NCI-H1417 treated with DMSO at 0.1 percent for 48 hours (cell line): ENCODE results near the gene STAG2.
"Not testable (repeated sequence)": the region's sequence is repeated elsewhere in the genome, so short reads cannot be mapped to it uniquely, and the experiment has no call there.

Source experiments
- DNase-seq: peaks from one replicate; lab custom pipeline; 2025; lab: John Stamatoyannopoulos, UW

STAG2 gene

DNA sequence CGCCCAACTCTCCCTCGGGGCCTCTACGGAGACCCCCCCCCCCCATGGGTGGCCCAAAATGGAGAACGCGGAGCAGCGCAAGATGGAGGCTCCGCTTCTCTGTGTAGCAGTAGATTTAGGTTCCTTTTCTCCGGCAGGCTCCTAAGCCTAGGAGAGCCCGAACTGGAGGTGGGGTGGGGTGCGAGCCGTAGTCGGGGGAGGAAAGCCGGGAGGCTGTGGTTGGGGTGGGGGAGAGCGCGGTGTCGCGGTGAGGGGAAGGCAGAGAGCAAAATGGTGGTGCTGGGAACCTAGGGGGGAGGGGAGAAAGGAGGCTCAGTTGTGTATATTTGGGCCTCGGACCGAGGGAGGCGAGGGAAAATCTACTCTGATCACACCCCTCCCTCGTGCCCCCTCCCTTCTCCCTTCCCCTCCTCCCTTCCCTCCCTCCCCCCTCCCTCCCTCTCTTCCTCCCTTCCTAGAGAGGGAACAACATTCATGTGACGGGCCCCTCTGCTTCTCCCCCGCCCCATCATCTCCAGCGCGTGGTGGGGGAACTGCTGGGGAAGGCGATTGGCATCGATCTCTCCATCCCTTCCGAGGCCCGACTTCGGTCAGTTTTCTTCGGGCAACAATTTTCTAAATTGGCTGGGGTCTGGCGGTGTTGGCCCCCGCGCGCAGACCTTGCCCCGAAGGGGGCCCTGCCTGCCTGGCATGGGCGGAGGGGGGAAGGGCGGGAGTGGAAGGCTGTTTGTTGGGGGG lies at the start of gene STAG2:
STAG2 (plus strand) TSS at position 439 of the 738 bp plus-strand sequence. CDS start 60,922 bp downstream, outside the sequence.
- DNase-seq: peak; percentile 49

DNA sequence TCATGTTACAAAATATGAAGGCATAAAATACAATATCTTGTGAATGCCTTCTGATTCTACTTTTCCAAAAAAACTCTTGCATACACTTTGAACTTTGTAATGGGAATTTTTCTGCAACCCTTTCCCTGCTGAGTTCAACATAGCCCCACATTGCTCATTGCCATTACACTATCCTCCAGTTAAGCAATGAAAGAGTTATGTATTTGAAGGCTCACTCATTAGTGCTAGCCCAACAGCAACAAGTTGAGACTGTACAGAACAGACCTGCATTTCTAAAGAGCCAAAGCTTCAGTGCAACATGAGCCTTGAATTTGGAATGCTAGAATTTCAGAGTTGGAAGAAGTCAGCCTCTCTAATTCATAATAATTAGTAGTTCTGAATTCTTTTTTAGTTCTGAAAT lies 44.4 kb upstream of the STAG2 start:
- DNase-seq: no peak

DNA sequence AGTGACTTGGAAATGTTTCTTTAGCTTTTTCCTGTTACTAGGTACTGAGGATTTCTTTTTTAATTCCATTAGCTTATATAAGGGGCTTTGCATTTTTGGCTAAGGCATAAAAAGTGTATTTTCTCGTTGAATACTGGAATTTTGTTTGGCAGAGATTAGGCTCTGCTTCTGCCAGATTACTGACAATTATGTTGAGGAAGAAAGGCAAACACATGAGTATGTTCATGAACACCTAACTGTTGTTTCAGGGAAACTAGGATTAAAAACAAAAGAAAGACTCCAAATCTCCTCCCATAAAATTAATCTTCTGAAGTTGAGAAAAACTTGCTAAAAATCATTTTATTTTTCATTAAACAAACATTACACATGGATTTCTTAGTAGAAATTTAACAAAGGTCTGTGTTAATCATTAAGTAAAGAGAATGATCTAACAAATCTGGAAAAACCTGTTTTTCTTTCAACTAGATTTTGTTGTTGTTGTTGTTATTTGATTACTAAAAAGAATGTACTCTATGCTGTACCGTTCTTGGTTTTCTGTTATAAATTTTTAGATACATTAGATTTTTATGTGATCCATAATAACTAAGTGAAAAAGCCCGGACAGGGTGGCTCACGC lies 43.3 kb upstream of the STAG2 start:
- no peak for DNase-seq

DNA sequence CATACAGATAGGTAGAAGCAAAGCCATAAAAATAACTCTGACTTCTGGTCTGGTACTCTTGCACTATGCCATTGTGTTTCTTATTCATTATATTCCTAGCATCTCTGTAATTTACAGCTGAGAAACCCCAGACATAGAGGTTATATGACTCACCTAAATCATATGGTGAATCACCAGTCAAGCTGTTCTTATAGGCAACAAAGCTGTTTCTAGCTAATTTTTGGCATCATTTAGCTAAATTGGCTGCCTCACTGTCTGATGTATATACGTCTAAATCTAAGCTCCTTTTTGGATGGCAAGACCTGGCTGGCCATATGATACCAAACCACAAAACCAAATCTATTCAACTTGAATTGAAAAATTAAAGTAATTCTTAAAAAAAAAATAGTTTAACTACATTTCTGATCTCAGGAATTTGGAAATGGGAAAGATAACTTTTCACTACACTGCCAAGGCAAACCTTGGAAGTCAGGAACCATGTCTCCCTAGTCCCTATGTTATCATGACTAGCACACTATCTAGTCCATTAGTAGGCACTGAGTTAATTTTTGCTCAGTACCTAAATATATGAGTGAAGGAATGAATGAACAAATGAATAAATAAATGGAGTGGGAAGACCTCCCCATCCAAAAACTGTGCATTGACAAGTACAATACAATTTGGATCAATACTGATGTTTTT lies 41.3 kb upstream of the STAG2 start:
- no peak for DNase-seq

DNA sequence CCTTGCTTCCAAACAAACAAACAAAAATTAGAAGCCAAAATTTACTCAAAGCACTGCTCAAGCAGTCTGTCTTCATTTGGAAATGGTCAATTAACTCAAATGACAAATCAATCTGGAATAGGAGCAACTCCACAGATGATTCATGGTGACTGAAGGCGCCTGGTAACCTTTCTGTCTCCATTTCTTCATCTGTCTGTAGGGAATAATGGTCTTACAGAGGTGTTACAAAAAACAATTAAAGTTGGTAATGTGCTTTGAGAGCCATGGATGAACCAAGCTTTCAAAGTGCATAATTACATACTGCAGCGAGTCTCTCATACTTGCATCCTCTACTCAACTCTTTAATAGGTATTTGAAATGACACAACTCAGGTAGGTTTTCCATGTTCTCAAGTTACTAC lies 38.3 kb upstream of the STAG2 start:
- DNase-seq: no peak

DNA sequence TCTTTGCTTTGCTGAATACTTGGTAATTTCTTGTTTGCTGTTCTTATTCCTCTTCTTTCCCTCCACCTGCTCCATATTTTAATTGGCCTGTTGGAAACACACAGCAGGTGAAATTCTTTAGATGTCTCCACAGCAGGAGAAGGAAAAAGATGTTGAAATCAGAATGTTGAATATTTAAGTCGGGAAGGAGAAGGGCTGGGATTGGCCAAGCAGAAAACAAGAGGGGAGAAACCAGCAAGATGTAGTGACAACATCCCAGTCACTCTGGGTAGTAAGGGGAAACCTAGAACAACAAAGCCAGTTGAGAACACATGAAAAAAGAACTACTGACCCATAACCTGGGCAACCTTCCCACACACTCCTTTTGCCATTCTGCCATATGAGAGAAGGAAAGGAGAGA lies 37.3 kb upstream of the STAG2 start:
- DNase-seq: no peak

DNA sequence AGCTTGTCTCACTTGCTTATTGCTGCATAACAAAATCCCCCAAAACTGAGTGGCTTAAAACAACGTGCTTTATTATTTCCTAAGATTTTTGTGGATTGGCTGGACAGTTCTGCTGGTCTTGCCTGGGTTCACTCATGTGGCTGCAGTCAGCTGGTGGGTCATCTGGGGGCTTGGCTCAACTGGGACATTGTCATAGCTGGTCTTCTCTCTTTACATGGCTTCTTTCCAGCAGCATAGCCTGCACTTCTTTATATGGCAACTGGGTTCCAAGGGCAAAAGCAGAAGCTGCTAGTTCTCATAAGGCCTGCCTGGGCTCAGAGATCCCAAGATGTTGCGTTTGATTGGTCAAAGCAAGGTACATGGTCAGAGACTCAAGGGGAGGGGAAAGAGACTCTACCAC lies 33.7 kb upstream of the STAG2 start:
- DNase-seq: no peak

DNA sequence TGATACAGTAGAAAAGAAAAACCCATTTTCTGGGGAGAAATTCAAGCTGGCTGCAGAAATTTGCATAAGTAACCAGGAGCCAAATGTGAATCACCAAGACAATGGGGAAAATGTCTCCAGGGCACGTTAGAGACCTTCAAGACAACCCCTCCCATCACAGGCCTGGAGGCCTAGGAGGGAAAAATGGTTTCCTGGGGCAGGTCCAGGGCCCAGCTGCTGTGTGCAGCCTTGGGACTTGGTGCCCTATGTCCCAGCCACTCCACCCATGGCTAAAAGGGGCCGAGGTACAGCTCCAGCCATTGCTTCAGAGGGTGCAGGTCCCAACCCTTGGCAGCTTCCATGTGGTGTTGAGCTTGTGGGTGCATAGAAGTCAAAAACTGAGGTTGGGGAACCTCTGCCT lies 29.5 kb upstream of the STAG2 start:
- not testable (repeated sequence) for DNase-seq

DNA sequence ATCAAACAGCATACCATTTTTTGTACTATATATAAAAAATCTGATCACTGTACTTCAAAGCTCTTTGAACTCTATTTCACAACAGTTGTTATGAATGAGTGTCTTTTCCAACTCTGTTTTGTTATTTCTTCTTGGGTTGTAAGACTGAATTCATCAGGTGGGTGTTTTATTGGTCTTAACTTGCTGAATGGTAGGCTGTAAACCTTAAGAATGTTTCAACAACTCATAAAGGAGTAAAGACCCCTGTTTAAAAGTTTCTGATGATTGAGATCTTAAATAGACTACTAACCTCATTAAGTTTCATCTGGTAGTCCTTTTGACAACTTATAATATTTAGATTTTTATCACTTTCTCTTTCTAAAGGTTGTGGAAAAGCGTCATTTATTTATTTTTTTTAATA lies 18.4 kb upstream of the STAG2 start:
- no peak for DNase-seq

DNA sequence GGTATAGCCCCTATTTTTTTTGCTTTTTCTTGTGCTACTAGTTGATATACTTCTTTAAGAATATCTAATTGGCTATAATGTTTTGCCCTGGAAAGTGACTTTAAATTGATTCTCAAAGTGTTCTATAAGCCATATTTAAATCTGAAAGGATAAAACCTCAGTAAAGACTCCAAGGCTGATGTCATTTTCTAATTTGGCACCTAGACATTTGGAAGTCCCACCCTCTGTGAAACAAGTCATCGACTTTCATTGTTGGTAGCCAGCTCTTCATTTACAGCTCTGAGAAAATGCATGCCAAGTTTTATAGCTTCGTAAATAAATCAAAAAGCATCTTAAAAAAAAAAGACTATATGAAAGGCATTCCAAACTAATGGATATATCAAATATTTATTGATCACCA lies 18.0 kb upstream of the STAG2 start:
- DNase-seq: no peak

DNA sequence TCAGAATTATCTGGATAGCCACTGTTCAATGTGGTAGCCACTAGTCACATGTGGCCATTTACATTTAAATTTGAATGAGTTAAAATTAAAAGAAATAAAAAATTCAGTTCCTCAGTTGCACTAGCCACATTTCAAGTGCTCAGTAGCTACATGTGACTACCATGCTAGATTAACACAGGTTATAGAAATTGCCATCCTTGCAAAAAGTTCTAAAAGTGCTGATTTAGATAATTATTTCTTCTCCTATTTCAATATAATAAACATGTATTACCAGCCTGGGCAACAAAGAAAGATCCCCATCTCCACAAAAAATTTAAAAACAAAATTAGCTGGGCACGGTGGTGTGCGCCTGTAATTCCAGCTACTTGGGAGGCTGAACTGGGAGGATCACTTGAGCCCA lies 11.7 kb upstream of the STAG2 start:
- no peak for DNase-seq

DNA sequence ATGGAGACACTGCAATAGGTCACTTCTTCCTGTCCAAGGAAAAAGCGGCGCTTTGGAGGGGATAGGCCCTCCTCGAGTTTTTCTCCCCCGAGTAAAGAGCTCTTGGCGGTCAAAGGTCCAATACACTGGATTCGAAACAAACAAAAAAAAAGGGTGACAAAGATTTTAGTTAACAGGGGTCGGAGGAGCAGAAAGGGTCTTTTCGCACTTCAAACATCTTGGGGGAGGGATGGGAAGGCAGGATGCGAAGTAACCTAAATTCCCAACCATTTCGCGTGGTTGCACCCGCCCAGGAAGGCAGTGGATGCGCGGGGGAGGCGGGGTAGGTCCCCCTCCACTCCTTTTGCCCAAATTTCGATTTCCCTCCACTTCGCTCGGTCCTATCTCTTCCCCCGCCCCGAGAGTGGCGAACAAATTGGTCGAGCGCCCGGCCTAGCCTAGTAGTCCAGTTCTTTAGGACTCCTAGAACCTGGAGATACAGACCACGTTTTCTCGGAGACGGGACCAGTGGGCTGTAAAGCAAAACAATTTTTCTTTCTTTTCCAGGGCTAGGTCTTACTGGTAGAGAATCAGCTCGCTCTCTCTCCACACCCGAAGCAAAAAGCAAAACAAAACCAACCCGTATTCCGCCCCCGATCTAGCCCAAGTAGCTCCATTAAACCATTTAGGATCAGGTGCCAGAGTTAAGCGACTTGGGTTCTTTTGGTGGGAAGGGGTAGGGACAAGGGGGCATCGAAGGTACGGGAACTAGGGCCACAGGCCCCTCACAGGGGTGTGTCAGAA lies 2.0 kb upstream of the STAG2 start:
- no peak for DNase-seq

DNA sequence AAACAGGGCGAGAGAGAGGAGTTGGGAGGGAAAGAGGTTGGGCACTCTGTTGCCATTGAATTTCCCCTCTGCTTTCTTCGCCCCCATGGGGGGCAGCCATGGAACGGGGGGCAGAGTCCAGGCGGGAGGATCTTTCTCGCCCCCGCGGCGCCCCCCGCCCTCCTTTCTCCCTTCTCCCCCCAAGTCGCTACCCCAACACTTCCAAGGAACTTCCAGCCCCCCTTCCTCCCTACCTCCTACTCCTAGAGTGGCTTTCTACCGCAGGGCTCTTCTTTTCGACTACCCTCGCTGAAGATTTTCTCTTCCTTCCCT lies 594 bp upstream of the STAG2 start:
- no peak for DNase-seq

DNA sequence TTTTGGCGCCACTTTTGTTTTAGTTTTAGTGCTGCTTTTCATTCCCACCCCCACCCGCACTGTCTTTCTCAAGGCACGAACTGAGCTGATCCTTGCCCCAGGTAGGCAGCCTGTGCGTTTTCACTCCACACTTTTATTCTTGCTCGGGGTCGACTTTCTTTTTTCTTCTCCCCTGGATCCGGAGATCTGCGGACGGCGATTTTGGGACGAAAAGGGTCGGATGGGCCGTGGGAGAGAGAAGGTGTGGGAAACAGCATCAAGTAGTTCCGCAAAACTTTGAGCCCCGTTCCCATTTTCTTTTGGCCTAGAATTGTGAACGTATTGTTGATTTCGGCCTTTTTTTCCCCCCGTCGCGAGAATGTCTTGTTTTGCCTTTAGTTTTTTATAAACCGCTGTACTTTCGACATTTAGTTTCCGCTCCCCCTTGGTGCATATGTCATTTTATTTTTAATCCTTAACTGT lies 531 bp downstream of the STAG2 start:
- DNase-seq: no peak

DNA sequence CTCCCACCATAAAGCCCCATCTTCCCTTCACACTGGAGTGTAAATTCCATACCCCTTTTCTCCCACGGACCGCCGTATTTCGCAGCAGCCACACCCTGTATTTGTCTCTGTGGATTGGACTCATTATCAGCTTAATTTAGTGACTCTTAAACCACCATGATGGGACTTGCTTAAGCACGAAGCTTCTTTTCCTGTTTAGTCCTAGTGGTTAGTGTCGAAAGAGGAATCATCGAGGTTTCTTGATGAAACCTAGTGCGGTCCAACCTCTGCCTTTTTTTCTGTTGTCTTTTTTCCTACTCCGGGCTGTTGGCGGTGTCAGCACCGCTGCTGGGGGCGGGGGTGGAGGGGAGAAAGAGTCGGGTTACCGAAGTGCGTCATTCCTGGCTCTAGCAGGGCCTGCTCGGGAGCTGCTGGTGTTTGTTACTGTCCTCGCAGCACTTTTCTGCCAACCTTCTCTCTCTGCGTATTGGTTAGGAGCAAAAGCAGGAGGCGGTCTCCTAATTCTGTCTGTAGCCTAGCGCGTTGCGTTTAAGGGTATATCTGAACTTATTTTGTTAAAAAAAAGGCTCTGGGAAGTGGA lies 1.4 kb downstream of the STAG2 start:
- DNase-seq: peak; percentile 32

DNA sequence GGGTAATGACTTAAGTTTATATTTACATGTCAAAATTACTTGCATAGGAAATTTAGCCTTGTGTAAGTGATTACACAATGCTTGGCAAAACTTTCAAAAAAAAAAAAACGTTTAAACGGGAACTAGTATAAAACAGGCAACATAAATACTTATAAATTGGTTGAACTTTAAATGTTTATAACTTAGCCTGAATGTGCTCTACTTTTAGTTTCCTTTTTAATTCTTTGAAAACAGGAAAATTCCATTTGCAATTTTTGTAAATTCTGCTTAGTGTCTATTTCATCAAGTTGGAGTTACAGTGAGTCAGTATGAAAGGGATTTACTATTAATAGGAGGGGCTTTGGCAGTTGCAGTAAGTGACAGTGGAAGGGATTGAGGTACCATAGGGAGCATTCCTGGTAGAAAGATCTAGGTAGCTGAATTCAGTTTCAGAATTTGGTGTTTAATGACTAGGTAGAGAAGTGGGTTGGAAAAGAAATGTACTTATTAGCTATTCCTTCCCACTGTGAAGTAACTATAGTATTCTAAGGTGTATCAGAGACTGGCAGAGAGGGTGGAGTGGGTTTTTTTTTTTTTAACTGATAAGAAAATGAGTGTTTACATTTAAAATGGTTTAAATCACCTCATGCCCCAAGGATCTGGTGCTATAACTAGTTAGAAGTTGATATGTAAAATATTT lies 2.8 kb downstream of the STAG2 start:
- DNase-seq: no peak

DNA sequence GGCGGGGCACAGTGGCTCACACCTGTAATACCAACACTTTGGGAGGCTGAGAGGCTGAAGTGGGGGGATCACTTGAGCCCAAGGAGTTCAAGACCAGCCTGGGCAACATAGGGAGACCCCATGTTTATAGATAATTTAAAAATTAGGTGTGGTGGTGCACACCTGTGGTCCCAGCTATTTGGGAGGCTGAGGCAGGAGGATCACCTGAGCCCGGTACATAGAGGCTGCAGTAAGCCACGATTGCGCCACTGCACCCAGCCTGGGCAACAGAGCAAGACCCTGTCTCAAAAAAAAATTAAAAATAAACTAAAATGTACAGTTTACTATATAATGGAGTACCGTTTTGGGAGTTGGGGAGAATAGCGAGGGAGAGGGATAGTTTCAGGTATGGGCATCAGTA lies 4.2 kb downstream of the STAG2 start:
- no peak for DNase-seq

DNA sequence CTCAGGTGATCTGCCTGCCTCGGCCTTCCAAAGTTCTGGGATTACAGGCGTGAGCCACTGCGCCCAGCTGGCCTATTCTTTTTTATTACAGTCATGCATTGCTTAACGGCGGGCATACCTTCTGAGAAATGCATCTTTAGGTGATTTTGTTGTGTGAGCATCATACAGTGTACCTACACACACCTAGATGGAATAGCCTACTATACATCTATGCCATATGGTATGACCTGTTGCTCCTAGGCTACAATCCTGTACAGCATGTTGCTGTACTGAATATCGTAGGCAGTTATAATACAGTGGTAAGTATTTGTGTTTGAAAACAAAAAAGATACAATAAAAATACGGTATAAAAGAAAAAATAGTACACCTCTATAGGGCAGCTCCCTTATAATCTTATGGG lies 6.0 kb downstream of the STAG2 start:
- DNase-seq: no peak

DNA sequence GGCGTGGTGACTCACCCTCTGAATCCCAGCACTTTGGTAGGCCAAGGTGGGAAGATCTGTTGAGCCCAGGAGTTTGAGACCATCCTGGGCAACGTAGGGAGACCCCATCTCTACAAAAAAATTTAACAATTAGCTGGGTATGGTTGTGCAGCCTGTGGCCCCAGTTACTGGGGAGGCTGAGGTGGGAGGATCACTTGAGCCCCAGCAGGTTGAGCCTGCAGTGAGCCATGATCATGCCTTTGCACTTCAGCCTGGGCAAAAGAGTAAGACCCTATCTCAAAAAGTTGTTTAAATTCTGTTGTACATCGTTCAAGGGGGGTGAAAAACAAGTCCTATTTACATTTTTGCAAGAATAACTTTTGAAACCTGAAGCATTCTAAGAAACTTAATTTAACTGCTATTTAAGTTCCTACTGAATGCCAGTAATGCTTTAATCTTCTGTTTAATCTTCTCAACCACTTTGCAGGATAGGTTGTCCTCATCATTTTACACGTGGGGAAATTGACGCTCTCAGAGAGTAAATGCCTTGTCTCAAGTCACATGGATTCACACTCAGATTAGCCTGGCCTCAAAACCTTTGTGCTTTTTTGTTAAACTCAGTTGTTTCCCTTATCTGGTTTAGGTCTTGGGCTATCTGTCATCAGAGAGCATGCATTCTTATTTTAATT lies 7.0 kb downstream of the STAG2 start:
- no peak for DNase-seq

DNA sequence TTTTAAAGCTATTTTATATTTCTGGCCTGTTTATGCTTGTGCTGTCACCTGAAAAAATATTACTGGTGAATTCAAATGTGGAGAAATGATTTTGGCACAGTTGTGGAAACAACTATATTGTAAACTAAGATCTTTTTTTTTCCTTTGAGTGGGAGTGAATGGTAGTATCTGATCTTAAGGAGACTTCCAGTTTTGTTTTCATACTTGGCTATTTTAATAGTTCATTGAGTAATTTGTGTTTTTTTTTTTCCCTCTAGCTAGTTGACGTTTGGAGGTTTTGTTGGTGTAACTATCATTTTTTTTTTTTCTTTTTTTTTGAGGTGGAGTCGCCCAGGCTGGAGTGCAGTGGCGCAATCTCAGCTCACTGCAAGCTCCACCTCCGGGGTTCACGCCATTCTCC lies 10.5 kb downstream of the STAG2 start:
- no peak for DNase-seq

DNA sequence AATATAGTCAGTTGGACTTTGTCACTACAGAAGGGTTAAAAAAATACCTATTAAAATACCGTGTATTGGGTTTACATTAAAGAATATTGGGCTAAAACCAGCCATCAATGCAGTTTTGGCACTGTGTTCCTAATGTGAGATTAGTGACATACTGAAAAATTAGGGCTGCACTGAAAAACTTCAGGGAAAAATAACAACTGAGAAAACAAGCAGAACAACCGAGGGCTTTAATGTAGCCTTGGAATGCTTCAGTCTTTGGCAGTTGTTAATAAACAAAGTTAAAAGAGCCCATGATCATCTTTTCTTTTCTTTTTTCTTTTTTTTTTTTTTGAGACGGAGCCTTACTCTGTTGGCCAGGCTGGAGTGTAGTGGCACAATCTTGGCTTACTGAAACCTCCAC lies 12.4 kb downstream of the STAG2 start:
- DNase-seq: no peak
